ENCODE results near the gene ZMYM1.
A peak's percentile ranks its signal among the peaks of the same experiment; 100 is the strongest.
"Not testable (repeated sequence)": the region's sequence is repeated elsewhere in the genome, so short reads cannot be mapped to it uniquely, and the experiment has no call there.

ZMYM1 gene

DNA sequence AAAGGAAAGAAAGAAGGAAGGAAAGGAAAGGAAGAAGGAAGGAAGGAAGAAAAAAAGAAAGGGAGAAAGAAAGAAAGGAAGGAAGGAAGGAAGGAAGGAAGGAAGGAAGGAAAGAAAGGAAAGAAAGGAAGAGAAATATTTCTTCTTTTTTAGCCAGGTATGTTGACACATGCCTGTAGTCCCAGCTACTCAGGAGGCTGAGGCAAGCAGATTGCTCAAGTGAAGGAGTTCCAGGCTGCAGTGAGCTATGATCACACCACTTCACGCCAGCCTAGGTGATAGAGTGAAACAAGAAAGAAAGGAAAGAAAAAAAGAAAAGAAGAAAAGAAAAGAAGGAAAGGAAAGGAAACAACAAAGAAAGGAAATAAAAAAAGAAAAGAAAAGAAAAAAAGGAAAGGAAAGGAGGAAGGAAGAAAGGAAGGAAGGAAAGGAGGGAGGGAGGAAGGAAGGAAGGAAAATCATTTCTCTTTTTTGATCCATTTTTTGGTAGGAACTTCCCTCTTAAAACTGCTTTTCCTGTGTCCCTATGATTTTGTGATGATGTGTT lies 5.8 kb upstream of the ZMYM1 start:
- no peak for DNase-seq (ENCODE audit: low read depth in 2 of 3, low spot score in 2 of 3)

DNA sequence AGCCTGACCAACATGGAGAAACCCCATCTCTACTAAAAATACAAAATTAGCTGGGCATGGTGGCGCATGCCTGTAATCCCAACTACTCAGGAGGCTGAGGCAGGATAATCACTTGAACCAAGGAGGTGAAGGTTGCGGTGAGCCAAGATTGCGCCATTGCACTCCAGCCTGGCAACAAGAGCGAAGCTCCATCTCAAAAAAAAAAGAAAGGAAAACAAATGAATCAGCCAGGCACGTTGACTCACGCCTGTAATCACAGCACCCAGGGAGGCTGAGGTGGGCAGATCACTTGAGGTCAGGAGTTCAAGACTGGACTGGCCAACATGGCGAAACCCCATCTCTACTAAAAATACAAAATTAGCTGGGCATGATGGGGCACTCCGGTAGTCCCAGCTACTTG lies 2.8 kb upstream of the ZMYM1 start:
- not testable (repeated sequence) for DNase-seq (ENCODE audit: low read depth in 2 of 3, low spot score in 2 of 3)

DNA sequence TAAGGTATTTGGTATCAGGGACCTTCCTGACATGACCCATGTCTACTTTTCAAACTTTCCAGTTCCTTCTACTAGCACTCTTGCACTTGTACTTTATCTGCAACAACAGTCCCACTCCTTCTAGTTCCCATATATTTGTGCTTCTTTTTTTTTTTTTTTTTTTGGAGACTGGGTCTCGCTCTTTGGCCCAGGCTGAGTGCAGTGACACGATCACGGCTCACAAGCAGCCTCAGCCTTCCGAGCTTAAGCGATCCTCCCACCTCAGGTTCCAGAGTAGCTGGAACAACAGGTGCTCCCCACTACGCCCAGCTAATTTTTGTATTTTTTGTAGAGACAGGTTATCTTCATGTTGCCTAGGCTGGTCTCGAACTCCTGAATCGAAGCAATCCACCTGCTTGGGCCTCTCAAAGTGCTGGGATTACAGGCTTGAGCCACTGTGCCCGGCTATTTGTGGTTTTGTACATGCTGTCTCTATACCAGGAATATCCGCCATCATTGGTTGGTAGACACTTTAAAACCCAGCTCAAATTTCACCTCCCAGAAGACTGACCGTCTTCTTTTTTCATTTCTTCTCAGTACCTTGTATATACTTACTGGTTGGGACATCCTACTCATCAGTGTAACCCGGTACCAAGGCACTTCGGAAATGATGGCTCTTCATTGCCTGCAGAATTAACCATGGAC lies 1.1 kb downstream of the ZMYM1 start:
- DNase-seq (ENCODE audit: low read depth in 2 of 3, low spot score in 2 of 3) = no peak

DNA sequence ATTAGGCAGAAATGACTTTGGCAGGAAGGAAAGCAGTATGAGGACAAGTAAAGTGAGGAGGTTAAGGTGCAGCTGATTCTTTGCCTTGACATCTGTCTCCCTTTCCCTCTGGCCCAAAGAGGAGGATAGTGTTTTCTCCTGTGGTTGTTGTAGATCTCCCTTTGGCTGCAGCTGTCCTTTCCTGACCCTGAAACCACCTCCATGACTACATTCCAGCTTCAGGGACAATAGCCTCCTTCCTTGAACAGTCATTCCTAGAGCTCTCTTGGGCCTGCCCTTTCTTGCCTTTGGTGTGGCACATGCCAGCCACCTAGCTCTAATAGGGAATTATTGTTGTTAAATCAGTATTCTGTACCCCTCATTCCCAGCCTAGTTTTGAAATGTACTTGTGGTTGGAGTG lies 6.2 kb downstream of the ZMYM1 start:
- DNase-seq (ENCODE audit: low read depth in 2 of 3, low spot score in 2 of 3) = no peak

DNA sequence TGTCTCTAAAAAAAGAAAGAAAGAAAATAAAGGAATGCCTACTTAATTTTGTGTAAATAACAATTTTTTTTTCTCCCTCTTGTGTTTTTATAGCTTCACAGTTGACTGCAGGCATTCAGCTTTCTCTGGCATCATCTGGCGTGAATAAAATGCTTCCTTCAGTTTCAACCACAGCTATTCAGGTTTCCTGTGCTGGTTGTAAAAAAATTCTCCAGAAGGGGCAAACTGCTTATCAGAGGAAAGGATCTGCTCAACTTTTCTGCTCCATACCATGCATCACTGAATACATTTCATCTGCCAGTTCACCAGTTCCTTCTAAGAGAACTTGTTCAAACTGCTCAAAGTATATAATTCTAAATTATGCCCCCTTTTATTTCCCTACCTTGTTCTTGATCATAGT lies 18.0 kb downstream of the ZMYM1 start:
- no peak for DNase-seq (ENCODE audit: low read depth in 2 of 3, low spot score in 2 of 3)

DNA sequence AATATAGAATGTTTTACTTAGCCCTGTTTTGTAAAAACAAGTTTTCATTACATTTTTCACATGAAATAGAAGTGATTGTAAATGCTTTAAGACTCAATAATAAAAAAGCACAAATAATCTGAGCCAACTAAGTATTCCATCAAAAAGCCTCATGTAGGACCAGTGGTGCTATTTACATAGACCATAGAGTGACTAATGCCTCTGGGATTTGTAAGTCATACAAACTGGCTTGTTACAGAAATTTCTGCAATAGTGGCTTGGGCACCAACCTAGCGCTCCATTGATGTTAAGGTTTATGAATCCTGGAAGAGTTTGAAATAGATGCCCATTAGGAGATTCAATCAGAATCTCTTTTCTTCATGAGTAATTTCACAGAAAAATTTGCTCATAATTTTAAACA lies 31.9 kb downstream of the ZMYM1 start:
- DNase-seq (ENCODE audit: low read depth in 2 of 3, low spot score in 2 of 3) = no peak

DNA sequence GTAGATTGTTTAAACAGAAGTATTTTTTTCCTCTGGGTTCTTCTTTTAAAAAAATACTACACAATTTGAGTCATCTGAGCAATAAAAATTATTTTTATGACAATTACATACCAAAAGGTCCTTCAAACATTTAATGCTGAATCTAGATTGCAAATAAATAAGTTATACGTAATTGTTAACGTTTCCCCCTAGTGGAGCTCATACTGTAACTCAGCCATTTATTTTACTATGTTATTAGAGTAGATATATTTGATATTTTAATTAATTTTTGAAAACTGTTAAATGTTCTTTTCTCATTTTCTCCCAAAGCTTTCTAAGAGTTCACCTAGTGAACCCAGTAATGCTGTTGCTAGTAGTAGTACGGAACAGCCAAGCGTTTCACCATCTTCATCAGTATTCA lies 33.5 kb downstream of the ZMYM1 start:
- no peak for DNase-seq (ENCODE audit: low read depth in 2 of 3, low spot score in 2 of 3)

DNA sequence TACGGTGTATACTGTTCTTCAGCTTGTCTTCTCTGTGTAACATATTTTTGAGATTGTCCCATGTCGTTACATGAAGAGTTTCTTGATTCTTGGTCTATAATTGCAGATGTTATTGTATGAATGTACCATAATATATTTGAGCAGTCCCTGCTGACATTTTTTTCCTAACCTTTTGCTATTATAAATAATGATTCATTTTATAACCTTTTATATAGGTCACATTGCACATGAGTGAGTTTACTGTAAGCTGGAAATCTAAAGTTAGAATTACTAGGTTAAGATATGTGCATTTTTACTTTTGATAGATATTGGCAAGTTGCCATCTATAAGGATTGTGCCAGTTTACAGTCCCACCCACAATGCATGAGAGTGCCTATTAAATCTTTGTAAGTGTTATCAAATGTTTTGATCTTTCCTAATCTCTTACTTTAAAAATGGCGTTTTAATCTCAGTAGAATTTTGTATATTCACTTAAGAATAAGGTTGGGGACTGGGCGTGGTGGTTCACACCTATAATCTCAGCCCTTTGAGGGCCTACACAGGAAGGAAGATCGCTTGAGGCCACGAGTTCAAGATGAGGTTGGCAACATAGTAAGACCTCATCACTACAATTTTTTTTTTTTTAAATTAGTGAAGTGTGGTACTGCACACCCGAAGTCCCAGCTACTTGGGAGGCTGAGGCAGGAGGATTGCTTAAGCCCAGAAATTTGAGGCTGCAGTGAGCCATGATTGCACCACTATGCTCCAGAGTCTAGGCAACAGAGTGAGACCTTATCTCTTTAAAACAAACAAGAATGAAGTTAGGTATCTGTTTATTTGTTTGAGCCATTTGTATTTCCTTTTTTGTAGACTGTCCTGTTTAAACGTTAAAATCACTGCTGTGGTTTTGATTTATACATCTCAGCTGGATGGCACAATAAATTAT lies 36.5 kb downstream of the ZMYM1 start:
- DNase-seq (ENCODE audit: low read depth in 2 of 3, low spot score in 2 of 3) = no peak

DNA sequence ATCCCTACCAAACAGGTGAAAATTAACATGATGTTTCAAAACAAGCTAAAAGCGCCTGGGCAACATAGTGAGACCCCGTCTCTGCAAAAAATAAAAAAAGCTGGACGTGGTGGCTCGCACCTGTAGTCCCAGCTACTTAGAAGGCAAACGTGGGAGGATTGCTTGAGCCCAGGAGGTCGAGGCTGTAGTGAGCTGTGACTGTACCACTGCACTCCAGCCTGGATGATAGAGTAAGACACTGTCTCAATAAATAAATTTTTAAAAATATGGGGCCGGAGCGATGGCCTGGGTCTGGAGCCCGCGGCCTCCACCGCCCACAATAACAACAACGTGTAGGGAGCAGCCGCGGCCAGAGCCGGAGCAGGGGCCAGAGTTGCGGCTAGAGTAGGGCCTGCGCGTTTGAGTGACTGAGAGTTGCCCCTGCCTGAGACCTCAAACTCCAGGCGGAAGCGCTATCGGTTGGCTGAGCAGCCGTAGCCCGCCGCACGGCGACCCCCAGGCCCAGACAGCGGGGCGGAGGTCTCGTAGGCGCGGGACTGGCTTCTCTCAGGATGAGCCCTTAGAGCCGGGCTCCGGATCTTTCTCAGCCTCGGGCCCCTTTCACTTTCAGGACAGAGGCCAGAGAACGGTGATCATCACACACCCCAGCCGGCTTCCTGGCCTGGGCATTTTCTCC lies 41.4 kb downstream of the ZMYM1 start:
- peak in 1 of 3 experiments; percentile 2 for DNase-seq (ENCODE audit: low read depth in 2 of 3, low spot score in 2 of 3)

DNA sequence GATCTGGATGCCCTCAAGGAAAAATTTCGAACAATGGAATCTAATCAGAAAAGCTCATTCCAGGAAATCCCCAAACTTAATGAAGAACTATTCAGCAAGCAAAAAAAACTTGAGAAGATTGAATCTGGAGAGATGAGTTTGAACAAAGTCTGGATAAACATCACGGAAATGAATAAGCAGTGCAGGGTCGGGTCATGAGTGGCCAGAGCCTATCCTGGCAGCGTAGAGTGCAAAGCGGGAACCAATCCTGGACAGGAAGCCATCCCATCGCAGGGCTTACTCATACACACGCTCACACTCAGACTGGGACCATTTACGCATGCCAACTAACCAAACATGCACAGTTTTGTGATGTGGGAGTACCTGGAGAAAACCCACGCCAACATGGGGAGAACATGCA lies 43.1 kb downstream of the ZMYM1 start:
- no peak for DNase-seq (ENCODE audit: low read depth in 2 of 3, low spot score in 2 of 3)

DNA sequence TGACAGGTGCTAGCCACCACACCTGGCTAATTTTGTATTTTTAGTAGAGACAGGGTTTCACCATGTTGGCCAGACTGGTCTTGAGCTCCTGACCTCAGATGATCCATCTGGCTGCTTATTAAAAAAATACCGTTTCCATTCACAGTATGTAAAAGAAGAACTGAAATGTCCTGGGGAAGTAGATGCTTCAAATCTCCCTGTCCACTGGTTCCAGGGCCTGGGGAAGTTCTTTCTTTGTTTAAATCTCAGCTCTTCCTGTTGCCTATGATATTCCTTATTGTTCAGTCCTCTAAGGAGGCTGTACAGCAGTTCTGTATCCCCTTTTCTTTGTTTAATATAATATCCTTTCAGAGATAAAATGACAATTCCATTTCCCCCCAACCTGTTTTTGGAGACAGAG lies 47.4 kb downstream of the ZMYM1 start:
- no peak for DNase-seq (ENCODE audit: low read depth in 2 of 3, low spot score in 2 of 3)

DNA sequence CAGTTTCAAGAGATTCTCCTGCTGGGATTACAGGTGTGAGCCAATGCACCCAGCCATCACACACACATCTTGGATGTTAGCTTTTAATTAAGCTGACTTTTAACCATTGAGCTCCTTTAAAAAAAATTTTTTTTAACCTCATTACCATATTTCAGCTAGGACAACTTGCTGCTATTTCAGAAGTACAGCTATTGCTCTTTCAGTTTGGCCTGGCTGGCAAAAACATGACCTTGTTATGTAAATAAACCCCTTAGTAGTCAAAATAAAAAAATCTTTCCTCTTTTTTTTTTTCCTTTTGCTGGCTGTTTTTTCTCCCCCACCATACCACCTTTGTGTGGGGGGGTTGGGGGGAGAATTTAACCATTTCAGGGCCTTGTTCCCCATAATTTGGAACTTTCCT lies 49.9 kb downstream of the ZMYM1 start:
- no peak for DNase-seq (ENCODE audit: low read depth in 2 of 3, low spot score in 2 of 3)

DNA sequence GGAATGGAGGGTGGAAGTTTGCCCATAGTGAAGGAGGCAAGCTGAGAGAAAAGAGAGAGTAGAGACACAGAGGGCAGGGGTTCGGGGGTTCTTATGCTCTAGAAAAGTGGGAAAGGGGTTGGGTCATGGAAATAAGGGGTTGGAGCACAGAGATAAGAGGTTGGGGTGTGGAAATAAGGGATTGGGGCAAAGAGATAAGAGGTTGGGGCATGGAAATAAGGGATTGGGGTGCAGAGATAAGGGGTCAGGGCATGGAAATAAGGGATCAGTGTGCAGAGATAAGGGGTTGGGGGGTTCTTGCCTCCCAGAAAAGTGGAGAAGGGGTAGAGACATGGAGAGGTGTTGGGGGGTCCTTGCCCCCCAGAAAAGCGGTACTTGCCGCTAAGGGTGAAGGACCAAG lies 57.6 kb downstream of the ZMYM1 start:
- no peak for DNase-seq (ENCODE audit: low read depth in 2 of 3, low spot score in 2 of 3)

DNA sequence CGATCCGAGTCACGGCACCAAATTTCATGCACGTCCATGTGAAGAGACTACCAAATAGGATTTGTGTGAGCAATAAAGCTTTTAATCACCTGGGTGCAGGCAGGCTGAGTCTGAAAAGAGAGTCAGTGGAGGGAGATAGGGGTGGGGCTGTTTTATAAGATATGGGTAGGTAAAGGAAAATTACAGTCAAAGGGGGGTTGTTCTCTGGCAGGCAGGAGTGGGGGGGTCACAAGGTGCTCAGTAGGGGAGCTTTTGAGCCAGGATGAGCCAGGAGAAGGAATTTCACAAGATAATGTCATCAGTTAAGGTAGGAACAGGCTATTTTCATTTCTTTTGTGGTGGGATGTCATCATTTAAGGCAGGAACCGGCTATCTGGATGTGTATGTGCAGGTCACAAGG lies 58.4 kb downstream of the ZMYM1 start:
- DNase-seq (ENCODE audit: low read depth in 2 of 3, low spot score in 2 of 3) = not testable (repeated sequence)

DNA sequence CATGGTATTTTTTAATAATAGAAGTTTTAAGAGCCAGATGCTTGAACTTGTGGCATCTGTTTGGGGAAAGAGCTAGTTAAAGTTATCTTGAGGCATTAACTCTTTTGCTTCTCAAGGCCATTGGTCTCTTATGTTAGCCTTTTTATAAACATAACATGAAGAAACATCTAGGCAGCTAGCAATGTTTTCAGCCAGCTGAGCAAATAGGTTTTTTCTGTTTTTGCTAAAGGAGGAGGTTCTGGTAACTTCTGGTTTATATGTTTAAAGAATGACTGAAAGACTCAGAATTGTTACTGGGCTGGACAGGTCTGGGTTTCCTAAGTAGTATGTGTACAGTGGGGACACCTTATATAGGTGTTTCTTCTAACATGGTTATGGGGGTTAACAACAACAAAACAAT lies 63.1 kb downstream of the ZMYM1 start:
- not testable (repeated sequence) for DNase-seq (ENCODE audit: low read depth in 2 of 3, low spot score in 2 of 3)

DNA sequence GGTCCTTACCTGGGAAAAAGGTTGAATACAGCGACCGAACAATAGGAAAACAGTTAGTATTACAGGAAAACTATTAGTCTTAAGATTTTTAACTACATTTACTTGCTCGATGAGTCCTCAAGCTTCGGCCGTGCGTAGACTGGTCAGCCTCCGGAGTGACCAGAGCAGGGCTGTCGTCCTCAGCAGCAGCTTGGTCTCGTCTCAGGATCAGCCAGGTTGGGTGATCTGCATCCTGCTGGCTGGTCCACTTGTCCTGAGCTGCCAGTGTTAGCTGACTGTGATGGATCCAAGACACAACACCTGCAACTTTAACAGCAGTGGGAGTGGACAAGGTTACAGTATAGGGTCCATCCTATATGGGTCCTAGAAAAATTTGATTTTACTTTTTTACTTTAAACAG lies 63.5 kb downstream of the ZMYM1 start:
- DNase-seq (ENCODE audit: low read depth in 2 of 3, low spot score in 2 of 3) = not testable (repeated sequence)

DNA sequence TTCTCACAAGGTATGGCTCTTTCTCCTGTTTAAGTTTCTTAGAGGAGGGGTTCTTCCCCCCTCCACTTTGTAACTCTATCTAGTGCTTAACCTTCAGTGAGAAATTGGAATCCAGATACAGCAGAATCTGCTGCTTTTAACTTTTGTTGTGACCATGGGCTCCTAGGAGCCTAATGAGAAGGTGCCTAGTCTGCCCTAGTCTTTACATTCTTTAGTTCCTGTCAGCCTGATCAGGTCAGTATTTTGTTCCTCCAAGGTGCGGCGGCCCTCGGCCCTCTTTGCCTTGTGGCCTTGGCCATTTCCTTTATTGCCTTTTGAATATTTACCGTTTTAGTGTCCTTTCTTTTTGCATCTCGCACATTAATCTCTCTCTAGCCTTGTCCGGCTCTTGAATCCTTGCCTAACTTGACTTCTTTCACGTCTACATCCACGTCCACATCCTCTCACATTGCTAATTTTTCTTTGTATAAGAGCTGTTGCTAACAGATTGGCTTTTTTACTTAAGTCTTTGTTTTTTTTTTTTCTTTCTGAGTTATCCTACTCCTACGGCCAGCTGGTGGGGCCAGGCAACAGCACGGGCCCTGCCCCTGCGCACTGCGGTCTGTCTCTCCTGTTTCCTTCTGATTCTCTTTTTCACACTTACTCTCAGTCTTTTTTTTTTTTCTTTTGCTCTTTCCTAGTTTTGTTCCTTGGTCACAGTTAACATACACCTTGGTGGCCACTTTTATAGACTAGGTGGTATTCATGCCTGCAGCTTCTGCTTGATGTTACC lies 64.7 kb downstream of the ZMYM1 start:
- no peak for DNase-seq (ENCODE audit: low read depth in 2 of 3, low spot score in 2 of 3)

DNA sequence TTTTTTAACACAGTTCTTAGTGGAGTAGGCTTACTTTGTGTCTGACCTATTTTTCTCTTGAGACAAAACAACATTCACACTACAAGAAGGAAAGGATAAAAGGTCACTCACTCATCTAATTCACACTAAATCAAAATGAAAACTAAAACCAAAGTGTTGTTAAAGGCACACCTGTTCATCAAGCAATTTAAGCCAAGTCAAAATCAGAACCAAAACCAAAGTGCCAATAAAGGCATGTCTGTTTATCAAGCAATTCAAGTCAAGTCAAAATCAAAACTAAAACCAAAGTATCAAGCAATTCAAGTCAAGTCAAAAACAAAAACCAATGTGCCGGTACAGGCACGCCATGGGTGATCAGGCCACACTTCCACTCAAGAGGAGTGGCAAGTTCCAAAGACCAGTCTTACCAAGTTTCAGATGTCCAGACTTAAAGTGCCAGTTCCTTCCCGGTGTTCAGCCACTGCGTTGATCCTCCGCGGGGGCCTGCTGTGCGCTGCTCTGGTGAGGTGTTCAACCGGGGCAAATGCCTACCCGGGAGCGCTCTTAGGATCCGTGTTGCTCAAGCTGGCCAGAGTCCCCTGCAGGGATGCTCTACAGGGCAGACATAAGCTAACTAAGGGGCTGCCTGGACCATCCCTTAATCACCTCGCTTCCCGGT lies 66.8 kb downstream of the ZMYM1 start:
- DNase-seq (ENCODE audit: low read depth in 2 of 3, low spot score in 2 of 3) = not testable (repeated sequence)

DNA sequence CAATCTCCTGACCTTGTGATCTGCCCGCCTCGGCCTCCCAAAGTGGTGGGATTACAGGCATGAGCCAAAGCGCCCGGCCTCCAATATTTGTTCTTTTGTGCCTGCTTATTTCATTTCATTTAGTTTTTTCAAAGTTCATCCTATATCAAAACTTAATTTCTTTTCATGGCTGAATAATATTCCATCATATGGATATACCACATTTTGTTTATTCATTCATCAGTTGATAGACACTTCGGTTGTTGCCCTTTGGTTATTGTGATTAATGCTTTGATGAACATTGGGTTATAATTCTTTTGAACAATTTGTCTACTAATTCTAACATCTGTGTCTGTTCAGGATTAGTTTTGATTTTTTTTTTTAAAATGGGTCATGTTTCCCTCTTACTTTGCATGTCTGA lies 72.0 kb downstream of the ZMYM1 start:
- DNase-seq (ENCODE audit: low read depth in 2 of 3, low spot score in 2 of 3) = no peak

DNA sequence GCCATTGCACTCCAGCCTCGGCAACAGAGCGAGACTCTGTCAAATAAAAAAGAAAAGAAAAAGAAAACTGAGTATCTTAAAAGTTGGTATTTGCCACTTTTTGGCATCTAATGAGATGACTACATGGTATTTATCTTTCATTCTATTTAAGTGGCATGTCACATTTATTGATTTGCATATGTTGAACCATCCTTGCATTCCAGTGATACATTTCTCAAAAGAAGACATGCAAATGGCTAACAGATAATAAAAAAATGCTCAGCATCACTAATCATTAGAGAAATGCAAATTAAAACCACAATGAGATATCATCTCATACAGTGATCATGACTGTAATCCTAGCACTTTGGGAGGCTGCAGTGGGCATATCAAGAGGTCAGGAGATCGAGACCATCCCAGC lies 85.7 kb downstream of the ZMYM1 start:
- no peak for DNase-seq (ENCODE audit: low read depth in 2 of 3, low spot score in 2 of 3)

All from activated CD8-positive, alpha-beta memory T cell treated with anti-CD3 and anti-CD28 coated beads for 48 hours (primary cell).